ENCODE results near the gene RNF151.

RNF151 gene

DNA sequence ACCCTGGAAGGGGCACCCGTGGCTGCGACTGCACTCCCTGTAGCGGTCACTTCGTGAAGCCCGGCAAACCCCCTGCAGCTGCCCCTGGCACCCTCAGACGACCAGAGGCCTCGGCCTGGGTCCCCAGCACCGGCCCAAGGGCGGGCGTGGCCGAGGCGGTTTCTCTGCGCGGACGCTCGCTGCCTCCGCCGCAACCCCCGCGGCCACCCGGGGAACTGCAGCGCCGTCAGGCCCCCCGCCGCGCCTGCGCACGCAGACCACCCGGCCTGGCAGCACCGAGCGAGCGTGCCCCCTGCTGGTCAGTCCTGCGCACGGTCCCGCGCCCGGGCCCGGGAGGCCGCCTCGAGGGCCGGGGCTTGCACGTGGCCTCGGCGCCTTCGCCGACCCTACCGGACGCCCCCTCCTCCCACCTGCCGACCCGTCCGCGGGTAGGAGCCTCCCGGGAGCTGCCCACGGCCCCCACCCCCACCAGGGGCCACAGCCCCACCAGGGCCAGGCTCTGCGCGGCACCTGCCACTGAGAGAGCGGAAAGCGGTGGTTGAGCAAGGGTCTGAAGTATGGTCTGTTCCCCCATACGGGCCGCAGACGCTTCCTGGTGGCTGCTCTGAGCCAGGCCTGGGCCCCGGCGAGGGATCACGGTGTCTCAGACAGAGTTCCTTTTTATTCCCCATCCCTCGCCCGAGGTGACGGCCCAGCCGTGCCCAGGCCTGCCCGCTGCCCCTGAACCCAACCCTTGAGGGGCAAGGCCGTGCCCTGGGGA is 36.9 kb upstream of the RNF151 start:
- Histone ChIP-seq H3K27me3 (replicated peaks in 2 of 5; ENCODE audit: control insufficient read depth in 4 of 5, insufficient read depth in 5 of 5, low read length in 4 of 5) (peaks cover 0 to 6% (median 2%) of the 10 kb centered on the region in 5 experiments), H3K4me1 (ENCODE audit: control extremely low read depth in 1 of 4, control insufficient read depth in 4 of 4, insufficient read depth in 4 of 4, low read length in 3 of 4) (peaks cover 0 to 7% (median 2%) of the 10 kb centered on the region in 4 experiments), H3K9me3 (ENCODE audit: control extremely low read depth in 1 of 5, control insufficient read depth in 4 of 5, insufficient read depth in 2 of 5, low read depth in 1 of 5, low read length in 4 of 5) (no peaks in the 10 kb centered on the region), H3K27ac (ENCODE audit: insufficient read depth in 1 of 2, low read depth in 1 of 2, low read length in 2 of 2, poor library complexity in 1 of 2, severe bottlenecking in 2 of 2) (no peak overlapping the region), H3K36me3 (ENCODE audit: control insufficient read depth in 4 of 4, insufficient read depth in 4 of 4, low read length in 3 of 4) (no peaks in the 10 kb centered on the region), H3K4me3 (ENCODE audit: control insufficient read depth in 1 of 7, extremely low read depth in 1 of 7, insufficient read depth in 4 of 7, low read depth in 2 of 7, low read length in 6 of 7) (peak overlapping the region in 6 of 7 experiments; percentile 19 to 77 (median 60))
- WGBS (ENCODE audit: insufficient coverage) = 13% methylated on average over 50 of the region's 70 CpGs
- DNase-seq = peak; percentile 84 to 90 (median 89)
- ChIA-PET POLR2A (no interaction called here), CTCF (interaction anchor here (0.6 to 2.4 kb wide), 6 partner anchors 11 to 52 kb away, joined by 3 to 9 read pairs (median 4); no protein-coding TSS in a partner anchor)

DNA sequence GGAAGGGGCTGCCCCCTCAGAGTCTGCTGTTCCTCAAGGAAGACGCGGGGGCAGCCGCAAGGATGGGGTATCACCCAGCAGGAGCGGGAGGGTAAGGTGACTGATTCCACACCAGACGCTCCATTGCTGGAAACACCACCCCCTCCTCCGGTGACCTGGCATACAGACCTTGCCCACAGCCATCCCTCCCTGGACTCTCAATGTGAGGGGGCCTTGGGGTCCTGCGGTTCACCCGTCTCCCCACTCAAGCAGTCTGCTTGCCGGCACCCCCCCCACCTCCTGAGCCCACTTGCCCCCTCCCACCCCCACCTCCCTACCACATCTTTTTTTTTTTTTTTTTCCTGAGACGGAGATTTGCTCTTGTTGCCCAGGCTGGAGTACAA is 36.3 kb upstream of the RNF151 start:
- no peaks in the 10 kb centered on the region for H3K9me3 ChIP-seq (ENCODE audit: control extremely low read depth in 1 of 5, control insufficient read depth in 4 of 5, insufficient read depth in 2 of 5, low read depth in 1 of 5, low read length in 4 of 5)
- H3K36me3 ChIP-seq (ENCODE audit: control insufficient read depth in 4 of 4, insufficient read depth in 4 of 4, low read length in 3 of 4) = no peaks in the 10 kb centered on the region
- WGBS (ENCODE audit: insufficient coverage) = 97% methylated on average over 3 of the region's 10 CpGs
- no peak overlapping the region for H3K4me3 ChIP-seq (ENCODE audit: control insufficient read depth in 1 of 7, extremely low read depth in 1 of 7, insufficient read depth in 4 of 7, low read depth in 2 of 7, low read length in 6 of 7)
- no peak overlapping the region for H3K27ac ChIP-seq (ENCODE audit: insufficient read depth in 1 of 2, low read depth in 1 of 2, low read length in 2 of 2, poor library complexity in 1 of 2, severe bottlenecking in 2 of 2)
- H3K4me1 ChIP-seq (ENCODE audit: control extremely low read depth in 1 of 4, control insufficient read depth in 4 of 4, insufficient read depth in 4 of 4, low read length in 3 of 4) = peaks cover 0 to 7% (median 2%) of the 10 kb centered on the region in 4 experiments
- DNase-seq = no peak
- peaks cover 0 to 2% (median 0%) of the 10 kb centered on the region in 5 experiments for H3K27me3 ChIP-seq (replicated peaks in 2 of 5; ENCODE audit: control insufficient read depth in 4 of 5, insufficient read depth in 5 of 5, low read length in 4 of 5)
- ChIA-PET CTCF (interaction anchor here (0.6 to 2.4 kb wide), 2 partner anchors 10 to 38 kb away, joined by 3 to 9 read pairs; no protein-coding TSS in a partner anchor), POLR2A (no interaction called here)

DNA sequence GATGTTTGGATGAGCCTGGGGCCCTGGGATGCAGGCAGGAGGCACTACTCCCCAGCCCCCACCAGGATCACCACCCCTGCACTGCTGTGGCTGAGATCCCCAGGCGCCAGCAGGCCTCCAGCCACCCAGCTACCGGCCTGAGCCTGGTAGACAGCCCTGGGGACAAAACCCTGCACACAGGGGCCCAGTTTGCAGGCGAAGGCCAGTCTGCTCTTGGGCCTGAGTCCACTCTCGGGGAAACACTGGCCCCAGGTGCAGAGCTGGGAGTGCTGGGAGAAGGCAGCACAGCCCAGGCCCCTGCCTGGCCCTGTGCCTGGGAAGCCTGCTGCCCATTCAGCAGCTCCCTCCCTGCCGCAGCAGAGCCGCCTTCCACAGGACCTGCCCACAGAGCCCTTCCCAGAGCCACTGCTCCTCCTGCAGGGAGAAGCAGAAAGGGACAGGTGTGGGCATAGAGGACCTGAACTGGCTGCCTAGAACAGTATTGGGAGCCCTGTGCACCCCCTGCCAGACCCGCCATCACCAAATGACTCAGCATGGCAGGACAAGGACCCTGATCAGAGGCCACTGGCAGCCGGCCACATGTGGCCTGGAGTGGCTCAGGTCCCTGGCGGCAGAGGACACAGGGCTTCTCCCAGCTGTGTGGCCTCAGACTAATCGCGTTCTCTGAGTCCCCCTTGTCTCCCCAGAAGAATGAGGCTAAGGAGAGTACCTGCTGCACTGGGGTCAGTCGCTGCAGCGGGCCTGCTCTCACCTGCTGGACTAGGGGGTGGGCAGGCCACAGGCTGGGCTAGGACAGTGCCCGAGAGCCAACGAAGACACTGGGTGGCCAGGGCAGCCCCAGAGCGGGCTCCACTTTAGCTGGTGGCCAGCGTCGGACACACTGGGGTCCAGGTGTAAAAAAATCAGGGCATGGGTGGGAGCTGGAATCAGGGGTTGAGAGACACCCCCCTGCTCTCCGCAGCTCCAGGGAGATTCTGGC is 34.3 kb upstream of the RNF151 start:
- Histone ChIP-seq H3K9me3 (ENCODE audit: control extremely low read depth in 1 of 5, control insufficient read depth in 4 of 5, insufficient read depth in 2 of 5, low read depth in 1 of 5, low read length in 4 of 5) (no peaks in the 10 kb centered on the region), H3K36me3 (ENCODE audit: control insufficient read depth in 4 of 4, insufficient read depth in 4 of 4, low read length in 3 of 4) (peaks cover 0 to 5% (median under 1%) of the 10 kb centered on the region in 4 experiments), H3K4me3 (ENCODE audit: control insufficient read depth in 1 of 7, extremely low read depth in 1 of 7, insufficient read depth in 4 of 7, low read depth in 2 of 7, low read length in 6 of 7) (no peak overlapping the region), H3K27me3 (replicated peaks in 2 of 5; ENCODE audit: control insufficient read depth in 4 of 5, insufficient read depth in 5 of 5, low read length in 4 of 5) (no peaks in the 10 kb centered on the region), H3K4me1 (ENCODE audit: control extremely low read depth in 1 of 4, control insufficient read depth in 4 of 4, insufficient read depth in 4 of 4, low read length in 3 of 4) (peaks cover 0 to 7% (median 2%) of the 10 kb centered on the region in 4 experiments), H3K27ac (ENCODE audit: insufficient read depth in 1 of 2, low read depth in 1 of 2, low read length in 2 of 2, poor library complexity in 1 of 2, severe bottlenecking in 2 of 2) (no peak overlapping the region)
- no peak for DNase-seq
- 92% methylated on average over 17 of the region's 19 CpGs for WGBS (ENCODE audit: insufficient coverage)
- ChIA-PET POLR2A (no interaction called here), CTCF (interaction anchor here (0.6 to 1.8 kb wide), 4 partner anchors 8 to 69 kb away, joined by 3 to 5 read pairs (median 4); partner anchors contain the start of gene MSRB1)

DNA sequence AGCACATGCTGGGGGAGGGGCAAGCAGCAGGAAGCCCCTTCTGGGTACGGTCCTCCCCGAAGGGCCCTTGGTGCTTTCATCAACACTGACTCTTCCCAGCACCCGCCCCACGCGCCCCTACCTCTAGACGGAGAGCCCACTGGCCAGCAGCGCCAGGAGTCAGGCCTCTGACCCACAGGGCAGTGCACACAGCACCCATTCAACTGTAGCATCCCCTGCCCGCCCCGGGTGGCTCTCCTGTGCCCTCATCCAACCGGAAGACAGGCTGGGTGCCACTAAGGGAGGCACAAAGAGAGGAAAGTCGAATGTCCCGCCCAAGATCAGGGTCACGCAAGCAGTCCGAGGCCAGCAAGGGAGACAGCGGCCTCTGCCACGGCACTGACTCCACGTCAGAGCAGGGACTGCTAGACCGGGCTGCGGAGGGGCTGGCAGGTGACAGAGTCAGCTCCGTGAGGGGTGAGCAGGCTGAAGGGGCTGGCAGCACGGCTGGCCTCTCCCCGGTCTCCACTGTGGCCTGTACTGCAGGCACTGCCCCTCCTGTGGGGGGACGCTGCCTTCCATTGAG is 33.5 kb upstream of the RNF151 start:
- peaks cover 3 to 12% (median 5%) of the 10 kb centered on the region in 4 experiments for H3K36me3 ChIP-seq (ENCODE audit: control insufficient read depth in 4 of 4, insufficient read depth in 4 of 4, low read length in 3 of 4)
- H3K4me1 ChIP-seq (ENCODE audit: control extremely low read depth in 1 of 4, control insufficient read depth in 4 of 4, insufficient read depth in 4 of 4, low read length in 3 of 4) = peaks cover 0 to 7% (median 2%) of the 10 kb centered on the region in 4 experiments
- H3K27me3 ChIP-seq (replicated peaks in 2 of 5; ENCODE audit: control insufficient read depth in 4 of 5, insufficient read depth in 5 of 5, low read length in 4 of 5) = no peaks in the 10 kb centered on the region
- no peak overlapping the region for H3K4me3 ChIP-seq (ENCODE audit: control insufficient read depth in 1 of 7, extremely low read depth in 1 of 7, insufficient read depth in 4 of 7, low read depth in 2 of 7, low read length in 6 of 7)
- no peak for DNase-seq
- ChIA-PET POLR2A (no interaction called here), CTCF (interaction anchor here (0.6 to 1.8 kb wide), 2 partner anchors 9 to 11 kb away, joined by 4 to 5 read pairs; no protein-coding TSS in a partner anchor)
- H3K9me3 ChIP-seq (ENCODE audit: control extremely low read depth in 1 of 5, control insufficient read depth in 4 of 5, insufficient read depth in 2 of 5, low read depth in 1 of 5, low read length in 4 of 5) = no peaks in the 10 kb centered on the region
- no peak overlapping the region for H3K27ac ChIP-seq (ENCODE audit: insufficient read depth in 1 of 2, low read depth in 1 of 2, low read length in 2 of 2, poor library complexity in 1 of 2, severe bottlenecking in 2 of 2)
- 93% methylated on average over 20 of the region's 23 CpGs for WGBS (ENCODE audit: insufficient coverage)

DNA sequence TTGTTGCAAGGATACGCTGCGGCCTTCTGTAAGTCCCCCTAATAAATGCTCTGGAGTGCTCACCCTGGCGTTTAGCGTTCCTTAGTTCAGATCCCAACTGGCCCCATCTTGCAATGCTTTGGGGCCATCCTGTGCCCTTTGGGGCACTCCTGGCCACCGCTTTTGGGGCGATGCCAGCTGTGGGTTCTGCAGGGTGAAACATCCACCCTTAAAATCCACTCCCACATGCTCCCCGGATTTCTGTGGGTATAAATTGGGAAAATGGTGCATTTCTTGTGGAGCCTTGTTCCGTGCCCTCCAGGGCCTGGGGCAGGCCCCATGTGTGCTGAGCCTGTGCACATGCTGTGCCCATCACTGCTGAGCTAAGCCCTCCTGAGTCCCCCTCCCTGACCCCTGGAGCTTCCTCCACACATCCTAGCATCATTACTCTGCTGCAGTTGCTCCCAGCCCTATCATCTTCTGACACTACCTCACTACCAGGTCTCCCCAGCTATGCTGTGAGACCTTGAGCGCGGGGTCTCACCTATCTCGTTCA is 29.6 kb upstream of the RNF151 start:
- 92% methylated on average over 5 of the region's 11 CpGs for WGBS (ENCODE audit: insufficient coverage)
- peaks cover under 1 to 9% (median 7%) of the 10 kb centered on the region in 4 experiments for H3K4me1 ChIP-seq (ENCODE audit: control extremely low read depth in 1 of 4, control insufficient read depth in 4 of 4, insufficient read depth in 4 of 4, low read length in 3 of 4)
- no peak overlapping the region for H3K27ac ChIP-seq (ENCODE audit: insufficient read depth in 1 of 2, low read depth in 1 of 2, low read length in 2 of 2, poor library complexity in 1 of 2, severe bottlenecking in 2 of 2)
- H3K4me3 ChIP-seq (ENCODE audit: control insufficient read depth in 1 of 7, extremely low read depth in 1 of 7, insufficient read depth in 4 of 7, low read depth in 2 of 7, low read length in 6 of 7) = no peak overlapping the region
- POLR2A ChIA-PET = no interaction called here
- CTCF ChIA-PET = interaction anchor here (1.2 kb wide), 1 partner anchor 10 kb away, joined by 3 read pairs; no protein-coding TSS in a partner anchor
- peaks cover 8 to 41% (median 25%) of the 10 kb centered on the region in 4 experiments for H3K36me3 ChIP-seq (ENCODE audit: control insufficient read depth in 4 of 4, insufficient read depth in 4 of 4, low read length in 3 of 4)
- no peak for DNase-seq
- no peaks in the 10 kb centered on the region for H3K27me3 ChIP-seq (replicated peaks in 2 of 5; ENCODE audit: control insufficient read depth in 4 of 5, insufficient read depth in 5 of 5, low read length in 4 of 5)
- no peaks in the 10 kb centered on the region for H3K9me3 ChIP-seq (ENCODE audit: control extremely low read depth in 1 of 5, control insufficient read depth in 4 of 5, insufficient read depth in 2 of 5, low read depth in 1 of 5, low read length in 4 of 5)

DNA sequence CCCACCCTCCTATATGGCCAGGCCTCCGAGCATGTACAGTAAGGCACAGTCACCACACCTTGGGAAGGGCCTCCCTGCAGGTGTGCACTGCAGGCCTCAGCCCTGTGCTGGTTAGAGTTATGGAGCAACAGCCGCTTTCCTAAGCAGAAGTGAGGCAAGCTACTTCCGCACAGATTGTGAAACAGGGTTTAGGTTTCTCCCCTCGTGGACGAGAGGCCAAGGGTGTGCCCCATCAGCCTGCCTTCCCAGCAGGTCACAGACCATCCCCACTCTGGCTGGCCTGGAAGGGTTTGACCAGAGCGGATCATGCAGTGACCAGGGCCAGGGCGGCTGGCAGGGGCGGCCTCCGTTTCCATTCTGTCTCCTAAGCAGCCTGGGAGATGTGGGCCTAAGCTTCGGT is 28.3 kb upstream of the RNF151 start:
- 94% methylated on average over 10 of the region's 10 CpGs for WGBS (ENCODE audit: insufficient coverage)
- no peak for DNase-seq
- no peak overlapping the region for H3K4me3 ChIP-seq (ENCODE audit: control insufficient read depth in 1 of 7, extremely low read depth in 1 of 7, insufficient read depth in 4 of 7, low read depth in 2 of 7, low read length in 6 of 7)
- no peaks in the 10 kb centered on the region for H3K27me3 ChIP-seq (replicated peaks in 2 of 5; ENCODE audit: control insufficient read depth in 4 of 5, insufficient read depth in 5 of 5, low read length in 4 of 5)
- peaks cover 3 to 18% (median 17%) of the 10 kb centered on the region in 4 experiments for H3K4me1 ChIP-seq (ENCODE audit: control extremely low read depth in 1 of 4, control insufficient read depth in 4 of 4, insufficient read depth in 4 of 4, low read length in 3 of 4)
- CTCF ChIA-PET = interaction anchor here (0.6 kb wide), 1 partner anchor 950 kb away, joined by 3 read pairs; no protein-coding TSS in a partner anchor
- peaks cover 8 to 41% (median 25%) of the 10 kb centered on the region in 4 experiments for H3K36me3 ChIP-seq (ENCODE audit: control insufficient read depth in 4 of 4, insufficient read depth in 4 of 4, low read length in 3 of 4)
- POLR2A ChIA-PET = no interaction called here
- H3K27ac ChIP-seq (ENCODE audit: insufficient read depth in 1 of 2, low read depth in 1 of 2, low read length in 2 of 2, poor library complexity in 1 of 2, severe bottlenecking in 2 of 2) = no peak overlapping the region
- H3K9me3 ChIP-seq (ENCODE audit: control extremely low read depth in 1 of 5, control insufficient read depth in 4 of 5, insufficient read depth in 2 of 5, low read depth in 1 of 5, low read length in 4 of 5) = no peaks in the 10 kb centered on the region

Data from common myeloid progenitor, CD34-positive (primary cell).